Measurements from ENCODE around the gene NDUFB3.
A peak's percentile ranks its signal among the peaks of the same experiment; 100 is the strongest.
"Not testable (repeated sequence)": the region's sequence is repeated elsewhere in the genome, so short reads cannot be mapped to it uniquely, and the experiment has no call there.

Gene NDUFB3

GRCh38 chr2:201071479-201072200 lies at the start of gene NDUFB3, which contains the start of gene HYCC2:
NDUFB3 (plus strand) TSS chr2:201072001; CDS start chr2:201078883, 6,882 bp downstream.
HYCC2 (minus strand) TSS chr2:201071671; CDS start chr2:201024009, 47,662 bp downstream.
- peak; percentile 90 for DNase-seq (ENCODE audit: extremely low read depth, insufficient read length)
- peak within 1 kb of the TSS; percentile 95 for H3K4me3 ChIP-seq (replicated peaks; ENCODE audit: low read depth, low read length)
- TF ChIP-seq CTCF (IDR thresholded peaks at IDR 0.05; ENCODE audit: insufficient read depth, low read length, poor library complexity, severe bottlenecking), result peak; percentile 26

GRCh38 chr2:201024518-201024917 lies 47.3 kb upstream of the NDUFB3 start:
- H3K36me3 ChIP-seq (ENCODE audit: control insufficient read depth, insufficient read depth, low read length), result no peaks in the 10 kb centered on the region
- TF ChIP-seq CTCF (IDR thresholded peaks at IDR 0.05; ENCODE audit: insufficient read depth, low read length, poor library complexity, severe bottlenecking), result no peak

More at GRCh38 chr2:201071479-201072200, at the start of gene NDUFB3, which contains the start of gene HYCC2:
- Histone ChIP-seq H3K27me3 (replicated peaks; ENCODE audit: control insufficient read depth, insufficient read depth, low read length) (no peaks in the 10 kb centered on the region), H3K36me3 (ENCODE audit: control insufficient read depth, insufficient read depth, low read length) (no peaks in the 10 kb centered on the region; the same call in none of the 2 replicates)

GRCh38 chr2:201034355-201034754 lies 37.4 kb upstream of the NDUFB3 start:
- H3K27me3 ChIP-seq (replicated peaks; ENCODE audit: control insufficient read depth, insufficient read depth, low read length); DNase-seq (ENCODE audit: extremely low read depth, insufficient read length); H3K36me3 ChIP-seq (ENCODE audit: control insufficient read depth, insufficient read depth, low read length); H3K4me3 ChIP-seq (replicated peaks; ENCODE audit: low read depth, low read length): not testable (repeated sequence)

More at GRCh38 chr2:201024518-201024917, 47.3 kb upstream of the NDUFB3 start:
- DNase-seq (ENCODE audit: extremely low read depth, insufficient read length), result no peak
- Histone ChIP-seq H3K27me3 (replicated peaks; ENCODE audit: control insufficient read depth, insufficient read depth, low read length) (no peaks in the 10 kb centered on the region), H3K4me3 (replicated peaks; ENCODE audit: low read depth, low read length) (no peak overlapping the region)

- H3K27me3 ChIP-seq (replicated peaks; ENCODE audit: control insufficient read depth, insufficient read depth, low read length); DNase-seq (ENCODE audit: extremely low read depth, insufficient read length); H3K4me3 ChIP-seq (replicated peaks; ENCODE audit: low read depth, low read length); H3K36me3 ChIP-seq (ENCODE audit: control insufficient read depth, insufficient read depth, low read length): not testable (repeated sequence)
Observed at GRCh38 chr2:201038361-201038760, 33.4 kb upstream of the NDUFB3 start.

- TF ChIP-seq CTCF (IDR thresholded peaks at IDR 0.05; ENCODE audit: insufficient read depth, low read length, poor library complexity, severe bottlenecking), result no peak
- Histone ChIP-seq H3K36me3 (ENCODE audit: control insufficient read depth, insufficient read depth, low read length) (no peaks in the 10 kb centered on the region; the same call in none of the 2 replicates), H3K4me3 (replicated peaks; ENCODE audit: low read depth, low read length) (no peak overlapping the region), H3K27me3 (replicated peaks; ENCODE audit: control insufficient read depth, insufficient read depth, low read length) (no peaks in the 10 kb centered on the region)
- DNase-seq (ENCODE audit: extremely low read depth, insufficient read length), result no peak
Observed at GRCh38 chr2:201038855-201039254, 32.9 kb upstream of the NDUFB3 start.

- H3K36me3 ChIP-seq (ENCODE audit: control insufficient read depth, insufficient read depth, low read length), result no peaks in the 10 kb centered on the region; the same call in none of the 2 replicates
- no peak overlapping the region for H3K4me3 ChIP-seq (replicated peaks; ENCODE audit: low read depth, low read length)
- no peak for DNase-seq (ENCODE audit: extremely low read depth, insufficient read length)
- no peaks in the 10 kb centered on the region for H3K27me3 ChIP-seq (replicated peaks; ENCODE audit: control insufficient read depth, insufficient read depth, low read length)
- TF ChIP-seq CTCF (IDR thresholded peaks at IDR 0.05; ENCODE audit: insufficient read depth, low read length, poor library complexity, severe bottlenecking), result no peak
Observed at GRCh38 chr2:201040867-201041628, 30.8 kb upstream of the NDUFB3 start.

GRCh38 chr2:201042451-201042850 lies 29.4 kb upstream of the NDUFB3 start:
- H3K27me3 ChIP-seq (replicated peaks; ENCODE audit: control insufficient read depth, insufficient read depth, low read length); H3K36me3 ChIP-seq (ENCODE audit: control insufficient read depth, insufficient read depth, low read length); DNase-seq (ENCODE audit: extremely low read depth, insufficient read length); H3K4me3 ChIP-seq (replicated peaks; ENCODE audit: low read depth, low read length): not testable (repeated sequence)

GRCh38 chr2:201043050-201043449 lies 28.8 kb upstream of the NDUFB3 start:
- H3K27me3 ChIP-seq (replicated peaks; ENCODE audit: control insufficient read depth, insufficient read depth, low read length); DNase-seq (ENCODE audit: extremely low read depth, insufficient read length); H3K36me3 ChIP-seq (ENCODE audit: control insufficient read depth, insufficient read depth, low read length); H3K4me3 ChIP-seq (replicated peaks; ENCODE audit: low read depth, low read length): not testable (repeated sequence)
